NCI-H1105 (cell line): ENCODE results near the gene C1QA.
"Not testable (repeated sequence)": the region's sequence is repeated elsewhere in the genome, so short reads cannot be mapped to it uniquely, and the experiment has no call there.

ENCODE experiments used
- DNase-seq: peaks from one replicate; lab custom pipeline; 2025; lab: John Stamatoyannopoulos, UW

C1QA gene

GRCh38 chr1:22673486-22674409 lies 37.3 kb downstream of the C1QA start:
- peak; percentile 17 for DNase-seq

GRCh38 chr1:22674410-22674749 lies 38.0 kb downstream of the C1QA start:
- DNase-seq, result no peak

- not testable (repeated sequence) for DNase-seq
Observed at GRCh38 chr1:22676151-22676550, 39.7 kb downstream of the C1QA start.

GRCh38 chr1:22676916-22677583 lies 40.6 kb downstream of the C1QA start:
- DNase-seq, result no peak

- DNase-seq, result no peak
Observed at GRCh38 chr1:22677931-22678896, 41.8 kb downstream of the C1QA start.

GRCh38 chr1:22680726-22681125 lies 44.3 kb downstream of the C1QA start:
- no peak for DNase-seq

GRCh38 chr1:22681556-22682276 lies 45.3 kb downstream of the C1QA start:
- no peak for DNase-seq

- DNase-seq, result no peak
Observed at GRCh38 chr1:22683547-22683946, 47.1 kb downstream of the C1QA start.

GRCh38 chr1:22685591-22686059 lies 49.2 kb downstream of the C1QA start:
- DNase-seq, result no peak

GRCh38 chr1:22687191-22687590 lies 50.8 kb downstream of the C1QA start:
- no peak for DNase-seq

- no peak for DNase-seq
Observed at GRCh38 chr1:22688466-22688865, 52.0 kb downstream of the C1QA start.
